ENCODE results near the gene RBM43. TPM values are rescaled to one million over a fixed set of nuclear protein-coding genes. Genes with fewer than 3 reads are reported as not detected.

The RBM43 gene
- total and polyA plus RNA-seq, 10 donors: 5.2 to 20.3 (median 8.6) TPM

GRCh38 chr2:151206446-151206968, 55.2 kb downstream of the RBM43 start:
- no peak for DNase-seq
- Histone ChIP-seq H3K27me3 (replicated peaks in 1 of 7) (no peaks in the 10 kb centered on the region), H3K4me3 (no peak overlapping the region), H3K36me3 (no peaks in the 10 kb centered on the region), H3K4me1 (no peaks in the 10 kb centered on the region), H3K27ac (no peak overlapping the region), H3K9me3 (no peaks in the 10 kb centered on the region)
- WGBS, 5 donors: 84 to 94% (median 92%) methylated on average over 4 of the region's 4 CpGs
- TF ChIP-seq POLR2AphosphoS5 (IDR thresholded peaks at IDR 0.05) (no peak), CTCF (IDR thresholded peaks at IDR 0.05 in 8 of 11, conservative IDR thresholded peaks at IDR 0.05 in 3 of 11) (no peak), POLR2A (IDR thresholded peaks at IDR 0.05) (no peak)
- intact Hi-C loops (cut with DNase I; ENCODE audit: low total_unique reads): no loop called here

DNA sequence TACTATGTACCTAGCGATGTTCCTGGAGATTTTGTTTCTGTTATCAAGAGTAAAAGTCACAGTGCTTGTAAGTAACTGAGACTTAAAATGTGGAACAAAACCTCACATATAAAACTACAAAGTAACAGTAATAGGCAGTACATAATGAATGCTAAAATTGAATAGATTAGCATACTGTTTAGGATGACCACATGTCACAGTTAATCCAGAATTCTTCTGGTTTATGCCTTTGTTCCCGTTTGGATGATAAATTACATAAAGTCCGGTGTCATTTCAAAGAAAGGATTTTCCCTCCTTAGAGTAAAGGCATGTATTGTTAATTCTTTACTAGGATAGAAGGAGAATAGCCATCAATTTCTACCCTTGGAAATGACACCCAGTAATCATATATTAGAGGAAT, 56.1 kb downstream of the RBM43 start:
- TF ChIP-seq CTCF (IDR thresholded peaks at IDR 0.05 in 8 of 11, conservative IDR thresholded peaks at IDR 0.05 in 3 of 11): no peak
- no peak for TF ChIP-seq POLR2A (IDR thresholded peaks at IDR 0.05)
- TF ChIP-seq POLR2AphosphoS5 (IDR thresholded peaks at IDR 0.05): no peak
- no peak overlapping the region for H3K4me3 ChIP-seq
- 76 to 90% (median 89%) methylated on average over 3 of the region's 3 CpGs for WGBS, 5 donors
- H3K27me3 ChIP-seq (replicated peaks in 1 of 7): no peaks in the 10 kb centered on the region
- no peaks in the 10 kb centered on the region for H3K4me1 ChIP-seq
- H3K36me3 ChIP-seq: no peaks in the 10 kb centered on the region
- no peak for DNase-seq
- intact Hi-C loops (cut with DNase I; ENCODE audit: low total_unique reads): no loop called here
- no peak overlapping the region for H3K27ac ChIP-seq
- H3K9me3 ChIP-seq: no peaks in the 10 kb centered on the region

DNA sequence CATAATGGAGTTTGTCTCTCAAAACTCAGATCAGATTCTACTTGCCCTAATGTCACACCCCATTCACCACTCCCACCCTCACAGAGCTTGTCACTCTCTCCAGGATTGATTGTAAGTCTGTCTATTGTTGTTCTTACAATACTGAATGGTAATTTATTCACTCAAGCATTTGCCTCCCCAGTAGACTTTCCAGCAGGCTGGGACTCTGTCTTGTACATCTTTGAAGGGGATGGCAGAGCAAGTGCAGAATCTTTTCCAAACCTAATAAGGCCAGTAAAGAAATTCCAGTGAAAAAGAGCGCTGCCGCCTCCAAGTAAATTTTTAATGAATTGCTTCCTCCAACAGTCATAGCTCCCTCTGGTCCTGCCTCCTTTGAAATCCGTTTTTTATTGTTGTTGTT, 56.9 kb downstream of the RBM43 start:
- Histone ChIP-seq H3K4me1 (no peaks in the 10 kb centered on the region), H3K27ac (no peak overlapping the region), H3K27me3 (replicated peaks in 1 of 7) (no peaks in the 10 kb centered on the region), H3K4me3 (no peak overlapping the region), H3K9me3 (no peaks in the 10 kb centered on the region), H3K36me3 (no peaks in the 10 kb centered on the region)
- no peak for TF ChIP-seq POLR2AphosphoS5 (IDR thresholded peaks at IDR 0.05)
- no peak for TF ChIP-seq CTCF (IDR thresholded peaks at IDR 0.05 in 8 of 11, conservative IDR thresholded peaks at IDR 0.05 in 3 of 11)
- no peak for TF ChIP-seq POLR2A (IDR thresholded peaks at IDR 0.05)
- intact Hi-C loops (cut with DNase I; ENCODE audit: low total_unique reads): no loop called here
- DNase-seq: no peak
- 74 to 83% (median 81%) methylated on average over 3 of the region's 3 CpGs for WGBS, 5 donors

- no peaks in the 10 kb centered on the region for H3K27me3 ChIP-seq (replicated peaks in 1 of 7)
- H3K9me3 ChIP-seq: no peaks in the 10 kb centered on the region
- 17 to 27% (median 19%) methylated on average over 2 of the region's 2 CpGs for WGBS, 5 donors
- no peak for DNase-seq
- TF ChIP-seq POLR2A (IDR thresholded peaks at IDR 0.05): no peak
- TF ChIP-seq POLR2AphosphoS5 (IDR thresholded peaks at IDR 0.05): no peak
- no peak for TF ChIP-seq CTCF (IDR thresholded peaks at IDR 0.05 in 8 of 11, conservative IDR thresholded peaks at IDR 0.05 in 3 of 11)
- no peaks in the 10 kb centered on the region for H3K36me3 ChIP-seq
- H3K4me3 ChIP-seq: no peak overlapping the region
- intact Hi-C loops (cut with DNase I; ENCODE audit: low total_unique reads): no loop called here
- no peak overlapping the region for H3K27ac ChIP-seq
- no peaks in the 10 kb centered on the region for H3K4me1 ChIP-seq
These were observed 60.8 kb downstream of the RBM43 start for GRCh38 chr2:151200844-151201243.
